Caco-2 (cell line): ENCODE results near the gene RPS6KC1. TPM values are rescaled to one million over a fixed set of nuclear protein-coding genes. Genes with fewer than 3 reads are reported as not detected.
A peak's percentile ranks its signal among the peaks of the same experiment; 100 is the strongest.
"Not testable (repeated sequence)": the region's sequence is repeated elsewhere in the genome, so short reads cannot be mapped to it uniquely, and the experiment has no call there.

Source experiments
- BruUV-seq: library from RNA; stranded (reverse); fragments of 400-500 nt; replicated peaks from 2 replicates; lab custom pipeline; 2021; lab: Mats Ljungman, UMichigan
- CTCF ChIA-PET: fragments of 300-600 bp; sonication (Branson Sonifier 250); formaldehyde crosslinking; loops from one replicate; lab custom pipeline; 2022; ENCODE audit warnings: antibody characterized with exemption; lab: Charles Lee
- POLR2A ChIA-PET: fragments of 300-600 bp; sonication (Branson Sonifier 250); formaldehyde crosslinking; loops from one replicate; lab custom pipeline; 2022; ENCODE audit warnings: antibody characterized with exemption; lab: Charles Lee
- DNase-seq, 2 experiments: peaks; one replicate each; pipeline versions ENCODE4 v3.0.0 to v3.0.0-alpha.2; 2020 to 2022
- H3K27me3 ChIP-seq: replicated peaks from 2 replicates; pipeline ENCODE4 v1.6.0; 2011; ENCODE audit warnings: low read length; ENCODE audit not compliant: control insufficient read depth, insufficient read depth
- H3K36me3 ChIP-seq: 2 replicates; pipeline ENCODE4 v1.5.1; 2011; ENCODE audit warnings: low read length; ENCODE audit not compliant: control insufficient read depth, insufficient read depth
- H3K4me1 ChIP-seq: fragments of 250-450 bp; sonication (Bioruptor Pico); 2 replicates; pipeline ENCODE4 v1.5.1; 2020; ENCODE audit warnings: mild to moderate bottlenecking
- H3K4me3 ChIP-seq: 2 replicates; pipeline ENCODE4 v1.5.1; 2011; ENCODE audit warnings: low read depth, mild to moderate bottlenecking, control low read depth, low read length
- H3K9me3 ChIP-seq: fragments of 250-450 bp; sonication (Bioruptor Pico); 2 replicates; pipeline ENCODE4 v1.5.1; 2020; ENCODE audit warnings: mild to moderate bottlenecking, moderate library complexity
- H3K27ac Mint-ChIP-seq: one replicate; pipeline ENCODE4 v1.8.0; 2022; ENCODE audit warnings: mixed read lengths; ENCODE audit not compliant: unreplicated experiment
- H3K27me3 Mint-ChIP-seq: one replicate; pipeline ENCODE4 v1.8.0; 2022; ENCODE audit warnings: mixed read lengths; ENCODE audit not compliant: insufficient read depth, unreplicated experiment
- H3K36me3 Mint-ChIP-seq: one replicate; pipeline ENCODE4 v1.8.0; 2022; ENCODE audit warnings: mild to moderate bottlenecking, mixed read lengths; ENCODE audit not compliant: insufficient read depth, unreplicated experiment
- H3K4me1 Mint-ChIP-seq: one replicate; pipeline ENCODE4 v1.8.0; 2022; ENCODE audit warnings: low read depth, mixed read lengths; ENCODE audit not compliant: unreplicated experiment
- H3K4me3 Mint-ChIP-seq: one replicate; pipeline ENCODE4 v1.8.0; 2022; ENCODE audit warnings: mild to moderate bottlenecking, moderate library complexity, mixed read lengths; ENCODE audit not compliant: unreplicated experiment
- H3K9me3 Mint-ChIP-seq: one replicate; pipeline ENCODE4 v1.8.0; 2022; ENCODE audit warnings: mixed read lengths; ENCODE audit not compliant: unreplicated experiment
- CTCF ChIP-seq, 2 experiments: fragments of 200-600 bp in 1 of 2; IDR thresholded peaks; 1 replicate in 1 of 2; 2 replicates in 1 of 2; pipeline versions ENCODE4 v1.5.1 to v1.8.0; 2011 to 2022; ENCODE audit warnings: antibody characterized with exemption in 1 of 2, control low read depth in 1 of 2, inconsistent platforms in 1 of 2, low read depth in 1 of 2, low read length in 1 of 2, mild to moderate bottlenecking in 1 of 2, moderate library complexity in 1 of 2; ENCODE audit not compliant: insufficient read depth in 1 of 2, severe bottlenecking in 1 of 2, unreplicated experiment in 1 of 2
- intact Hi-C: fragments of 100-400 bp; cut with micrococcal nuclease; formaldehyde crosslinking; loops from one replicate; pipeline ENCODE4 v1.10.0; 2022; ENCODE audit not compliant: unreplicated experiment
- total RNA-seq: library from RNA; stranded (reverse); gene quantifications from 2 replicates; pipeline ENCODE4 v1.2.3, GENCODE V29; 2022

RPS6KC1 gene
- total RNA-seq, 1 experiment from 2014 or later = 16.4 TPM

DNA sequence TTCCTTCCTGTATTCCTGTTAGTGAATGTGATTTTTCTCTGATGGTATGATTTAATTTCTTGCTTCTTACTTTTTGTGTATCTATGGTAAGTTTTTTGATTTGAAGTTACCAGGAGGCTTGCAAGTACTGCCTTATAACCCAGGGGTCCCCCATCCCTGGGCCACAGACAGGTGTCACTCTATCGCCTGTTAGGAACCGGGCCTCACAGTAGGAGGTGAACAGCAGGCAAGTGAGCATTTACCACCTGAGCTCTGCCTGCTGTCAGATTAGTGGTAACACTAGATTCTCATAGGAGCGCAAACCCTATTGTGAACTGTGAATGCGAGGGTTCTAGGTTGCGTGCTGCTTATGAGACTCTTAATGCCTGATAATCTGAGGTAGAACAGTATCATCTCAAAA is 143.3 kb downstream of the RPS6KC1 start:
- no peaks in the 10 kb centered on the region for H3K27me3 Mint-ChIP-seq
- no peak overlapping the region for H3K4me3 ChIP-seq
- no peaks in the 10 kb centered on the region for H3K4me1 ChIP-seq
- TF ChIP-seq CTCF (IDR thresholded peaks at IDR 0.05; ENCODE audit: insufficient read depth in 1 of 2, low read depth in 1 of 2, low read length in 1 of 2, severe bottlenecking in 1 of 2, unreplicated experiment in 1 of 2) = no peak
- ChIA-PET POLR2A (no interaction called here), CTCF (no interaction called here)
- no peaks in the 10 kb centered on the region for H3K36me3 ChIP-seq
- no TSS peak for BruUV-seq
- intact Hi-C loops = no loop called here
- no peaks in the 10 kb centered on the region for H3K27me3 ChIP-seq
- peaks cover 7% of the 10 kb centered on the region for H3K4me1 Mint-ChIP-seq
- DNase-seq = no peak
- no peak overlapping the region for H3K4me3 Mint-ChIP-seq
- no peaks in the 10 kb centered on the region for H3K9me3 ChIP-seq
- peaks cover 7% of the 10 kb centered on the region for H3K36me3 Mint-ChIP-seq
- H3K9me3 Mint-ChIP-seq = peaks cover 30% of the 10 kb centered on the region
- no peak overlapping the region for H3K27ac Mint-ChIP-seq

DNA sequence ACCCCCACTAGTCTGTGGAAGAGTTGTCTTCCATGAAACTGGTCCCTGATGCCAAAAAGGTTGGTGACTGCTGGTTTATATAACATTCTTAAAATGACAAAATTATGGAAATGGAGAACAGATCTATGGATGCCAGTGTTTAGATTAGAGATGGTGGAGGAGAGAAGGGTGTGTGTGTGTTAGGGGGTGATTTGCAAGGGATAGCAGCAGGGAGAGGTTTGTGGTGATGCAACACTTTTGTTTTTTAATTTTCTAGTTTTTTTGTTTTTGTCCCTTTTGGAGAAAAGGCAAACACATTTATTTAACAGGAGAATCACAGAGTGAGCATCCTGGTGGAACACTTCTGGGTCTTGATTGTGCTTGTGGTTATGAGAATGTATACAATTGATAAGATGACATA is 143.8 kb downstream of the RPS6KC1 start:
- H3K36me3 Mint-ChIP-seq = peaks cover 7% of the 10 kb centered on the region
- H3K4me3 Mint-ChIP-seq = no peak overlapping the region
- no peaks in the 10 kb centered on the region for H3K36me3 ChIP-seq
- no peaks in the 10 kb centered on the region for H3K4me1 ChIP-seq
- H3K27me3 Mint-ChIP-seq = no peaks in the 10 kb centered on the region
- H3K9me3 Mint-ChIP-seq = peaks cover 26% of the 10 kb centered on the region
- no peak for TF ChIP-seq CTCF (IDR thresholded peaks at IDR 0.05; ENCODE audit: insufficient read depth in 1 of 2, low read depth in 1 of 2, low read length in 1 of 2, severe bottlenecking in 1 of 2, unreplicated experiment in 1 of 2)
- intact Hi-C loops = no loop called here
- no peak for DNase-seq
- CTCF ChIA-PET = no interaction called here
- BruUV-seq = no TSS peak
- H3K9me3 ChIP-seq = no peaks in the 10 kb centered on the region
- H3K27me3 ChIP-seq = no peaks in the 10 kb centered on the region
- no peak overlapping the region for H3K27ac Mint-ChIP-seq
- POLR2A ChIA-PET = no interaction called here
- H3K4me3 ChIP-seq = no peak overlapping the region
- peaks cover 7% of the 10 kb centered on the region for H3K4me1 Mint-ChIP-seq

- intact Hi-C loops, POLR2A ChIA-PET, H3K4me1 ChIP-seq, H3K9me3 ChIP-seq, BruUV-seq, H3K27me3 ChIP-seq, H3K36me3 ChIP-seq, H3K4me1 Mint-ChIP-seq, H3K27me3 Mint-ChIP-seq, H3K4me3 Mint-ChIP-seq, H3K36me3 Mint-ChIP-seq, CTCF ChIA-PET, H3K4me3 ChIP-seq, H3K27ac Mint-ChIP-seq: not testable (repeated sequence)
- DNase-seq = peak in 1 of 2 experiments; percentile 5
- H3K9me3 Mint-ChIP-seq = peaks cover 20% of the 10 kb centered on the region
Observed at GRCh38 chr1:213196328-213197054, 145.4 kb downstream of the RPS6KC1 start.
